Transverse colon (tissue), 4 donors: ENCODE measurements around the gene PIP5K1B. TPM values are rescaled to one million over a fixed set of nuclear protein-coding genes. Genes with fewer than 3 reads are reported as not detected.
A peak's percentile ranks its signal among the peaks of the same experiment; 100 is the strongest.

Experiments
- DNase-seq: peaks from one replicate; pipeline ENCODE4 v3.0.0-alpha.2; 2019
- H3K27ac ChIP-seq, 4 donors: fragments of 200-600 bp; sonication (generic); 2 replicates each; pipeline ENCODE4 v1.5.1; 2016 to 2018; ENCODE audit warnings: inconsistent platforms in 4 of 4
- H3K27me3 ChIP-seq: fragments of 200-600 bp; sonication (generic); 2 replicates; pipeline ENCODE4 v1.5.1; 2017; ENCODE audit warnings: inconsistent platforms
- H3K36me3 ChIP-seq, 4 donors: fragments of 200-600 bp; sonication (generic); 2 replicates each; pipeline ENCODE4 v1.5.1; 2017 to 2019; ENCODE audit warnings: inconsistent platforms in 4 of 4
- H3K4me1 ChIP-seq, 4 donors: fragments of 200-600 bp; sonication (generic); 2 replicates each; pipeline ENCODE4 v1.5.1; 2017 to 2020; ENCODE audit warnings: inconsistent platforms in 4 of 4
- H3K4me3 ChIP-seq, 4 donors: fragments of 200-600 bp; sonication (generic); 1 replicate in 1 of 4; 2 replicates in 3 of 4; pipeline versions ENCODE4 v1.5.1 to v1.6.1; 2017 to 2019; ENCODE audit warnings: inconsistent platforms in 4 of 4
- H3K9me3 ChIP-seq, 2 donors: fragments of 200-600 bp; sonication (generic); 2 replicates each; pipeline ENCODE4 v1.5.1; 2017 to 2019; ENCODE audit warnings: inconsistent platforms in 2 of 2
- CTCF ChIP-seq, 5 experiments: fragments of 200-600 bp in 3 of 5; fragments of 450-650 bp in 2 of 5; sonication (generic) in 3 of 5; IDR thresholded peaks; 1 replicate in 2 of 5; 2 replicates in 3 of 5; pipeline ENCODE4 v1.5.1; 2016 to 2017; ENCODE audit warnings: antibody characterized with exemption in 5 of 5, inconsistent platforms in 3 of 5, mild to moderate bottlenecking in 2 of 5, moderate library complexity in 1 of 5
- EP300 ChIP-seq: sonication (generic); formaldehyde crosslinking; IDR thresholded peaks from one replicate; pipeline ENCODE4 v1.6.1; 2017; ENCODE audit warnings: antibody characterized with exemption, low read depth
- POLR2A ChIP-seq: fragments of 450-650 bp; IDR thresholded peaks from one replicate; pipeline ENCODE4 v1.6.1; 2016; ENCODE audit warnings: antibody characterized with exemption, mild to moderate bottlenecking, moderate library complexity
- POLR2AphosphoS5 ChIP-seq, 3 donors: sonication (generic); formaldehyde crosslinking; IDR thresholded peaks; one replicate each; pipeline ENCODE4 v1.6.1; 2016; ENCODE audit warnings: antibody characterized with exemption in 3 of 3
- WGBS, 2 donors: methylation state at CpG; one replicate each; pipeline ENCODE4 v1.1.5; 2018; ENCODE audit warnings: low coverage in 1 of 2; 5-methylcytosine and 5-hydroxymethylcytosine counted together
- in situ Hi-C, 4 donors: fragments of 200-750 bp; cut with MboI; loops; one replicate each; pipeline versions ENCODE4 v1.15.0 to v1.15.1; 2017; ENCODE audit warnings: low sequenced_read_pairs in 3 of 4, low pct_ligation_motif_present in 1 of 4, low pct_unique_long_range_greater_than_20kb in 1 of 4
- intact Hi-C: fragments of 100-400 bp; cut with DNase I; formaldehyde crosslinking; loops from one replicate; pipeline ENCODE4 v1.15.1; 2023; ENCODE audit warnings: low total_unique reads
- total RNA-seq, 4 donors: library from RNA; depleted of rRNA; stranded (reverse); fragments of >200 nt; gene quantifications; one replicate each; pipeline ENCODE4 v1.1.0, GENCODE V29; 2016

Gene PIP5K1B
- total RNA-seq, 4 donors from 2014 or later: 45.6 to 104 (median 76.0) TPM

GRCh38 chr9:68907910-68908309 is 202.9 kb downstream of the PIP5K1B start:
- no peaks in the 10 kb centered on the region for H3K36me3 ChIP-seq
- DNase-seq: no peak
- intact Hi-C loops (no loop called here), in situ Hi-C loops (no loop called here)
- H3K27me3 ChIP-seq: no peaks in the 10 kb centered on the region
- H3K27ac ChIP-seq: no peak overlapping the region
- H3K9me3 ChIP-seq: no peaks in the 10 kb centered on the region
- WGBS, 2 donors: 50 to 86% methylated on average over 1 to 2 of the region's 2 CpGs
- TF ChIP-seq POLR2AphosphoS5 (IDR thresholded peaks at IDR 0.05): no peak
- no peaks in the 10 kb centered on the region for H3K4me1 ChIP-seq
- H3K4me3 ChIP-seq: no peak overlapping the region

- Histone ChIP-seq H3K9me3 (no peaks in the 10 kb centered on the region), H3K4me3 (no peak overlapping the region), H3K4me1 (no peaks in the 10 kb centered on the region), H3K27ac (peak overlapping the region in 1 of 4 donors; percentile 34), H3K27me3 (no peaks in the 10 kb centered on the region), H3K36me3 (no peaks in the 10 kb centered on the region)
- in situ Hi-C loops (no loop called here), intact Hi-C loops (no loop called here)
- DNase-seq: no peak
- TF ChIP-seq POLR2A: no peak
- no peak for TF ChIP-seq POLR2AphosphoS5 (IDR thresholded peaks at IDR 0.05)
- no peak for TF ChIP-seq EP300
- no peak for TF ChIP-seq CTCF (IDR thresholded peaks at IDR 0.05)
Measured at GRCh38 chr9:68912561-68912960, 207.5 kb downstream of the PIP5K1B start.

- TF ChIP-seq EP300 (no peak), CTCF (IDR thresholded peaks at IDR 0.05) (no peak), POLR2AphosphoS5 (IDR thresholded peaks at IDR 0.05) (no peak), POLR2A (no peak)
- no peaks in the 10 kb centered on the region for H3K4me1 ChIP-seq
- in situ Hi-C loops: no loop called here
- no peaks in the 10 kb centered on the region for H3K36me3 ChIP-seq
- H3K9me3 ChIP-seq: no peaks in the 10 kb centered on the region
- H3K27me3 ChIP-seq: no peaks in the 10 kb centered on the region
- H3K27ac ChIP-seq: peak overlapping the region in 1 of 4 donors; percentile 34
- no peak overlapping the region for H3K4me3 ChIP-seq
- intact Hi-C loops: no loop called here
- 0 to 19% methylated on average over 1 of the region's 1 CpG for WGBS, 2 donors
- DNase-seq: no peak
Measured at GRCh38 chr9:68913054-68913453, 208.0 kb downstream of the PIP5K1B start.

- Histone ChIP-seq H3K9me3 (no peaks in the 10 kb centered on the region), H3K4me1 (no peaks in the 10 kb centered on the region), H3K36me3 (no peaks in the 10 kb centered on the region), H3K4me3 (no peak overlapping the region), H3K27me3 (no peaks in the 10 kb centered on the region), H3K27ac (no peak overlapping the region)
- TF ChIP-seq EP300 (no peak), POLR2AphosphoS5 (IDR thresholded peaks at IDR 0.05) (no peak), POLR2A (no peak)
- 63 to 64% methylated on average over 2 of the region's 2 CpGs for WGBS, 2 donors
- in situ Hi-C loops (no loop called here), intact Hi-C loops (no loop called here)
- no peak for DNase-seq
Measured at GRCh38 chr9:68914751-68915150, 209.7 kb downstream of the PIP5K1B start.

GRCh38 chr9:68919661-68920060 is 214.6 kb downstream of the PIP5K1B start:
- WGBS, 2 donors: 58 to 67% methylated on average over 2 of the region's 2 CpGs
- H3K36me3 ChIP-seq: no peaks in the 10 kb centered on the region
- in situ Hi-C loops (no loop called here), intact Hi-C loops (no loop called here)
- no peaks in the 10 kb centered on the region for H3K27me3 ChIP-seq
- H3K27ac ChIP-seq: no peak overlapping the region
- TF ChIP-seq POLR2AphosphoS5 (IDR thresholded peaks at IDR 0.05): no peak
- TF ChIP-seq CTCF (IDR thresholded peaks at IDR 0.05): no peak
- TF ChIP-seq POLR2A: no peak
- no peak for TF ChIP-seq EP300
- DNase-seq: no peak
- no peaks in the 10 kb centered on the region for H3K4me1 ChIP-seq
- no peak overlapping the region for H3K4me3 ChIP-seq
- H3K9me3 ChIP-seq: no peaks in the 10 kb centered on the region
